K562 (cell line): ENCODE measurements around the gene TMEM214. TPM values are rescaled to one million over a fixed set of nuclear protein-coding genes. Genes with fewer than 3 reads are reported as not detected.

Experiments used
- ATAC-seq: fragments of 200-7000 bp; cut with Tn5 transposase; 3 replicates; pipeline ENCODE4 v1.9.1; 2020; ENCODE audit warnings: moderate library complexity
- BruUV-seq: library from RNA; stranded (reverse); fragments of 400-500 nt; replicated peaks from 2 replicates; lab custom pipeline; 2021; lab: Mats Ljungman, UMichigan
- CTCF ChIA-PET: fragments of 300-600 bp; formaldehyde crosslinking; extraction: SDS; loops from one replicate; lab custom pipeline; 2021; ENCODE audit warnings: low intra/inter-chr PET ratio; lab: Yijun Ruan, JAX
- POLR2A ChIA-PET: fragments of 300-600, 350-650 bp; sonication (Branson Sonifier 250); formaldehyde crosslinking; extraction: SDS; loops from one replicate; lab custom pipeline; 2021; ENCODE audit warnings: antibody characterized with exemption, inconsistent platforms; lab: Yijun Ruan, JAX
- DNase-seq, 4 experiments: peaks; one replicate each; pipeline versions ENCODE4 v3.0.0 to v3.0.0-alpha.2; 2011 to 2018; ENCODE audit warnings: low spot score in 3 of 4, mixed read lengths in 3 of 4; ENCODE audit errors: extremely low read depth in 1 of 4
- FAIRE-seq: peaks from 2 replicates; lab custom pipeline; 2011; peaks lifted over from hg19 to GRCh38; lab: Jason Lieb, UNC
- H2AFZ ChIP-seq: 2 replicates; pipeline ENCODE4 v1.6.0; 2011; ENCODE audit warnings: low read depth, low read length, control low read depth, inconsistent platforms
- H3K27ac ChIP-seq: fragments of 200-600 bp; 3 replicates; pipeline ENCODE4 v1.8.0; 2011; ENCODE audit warnings: low read depth, mild to moderate bottlenecking, control low read depth, inconsistent platforms, low read length, moderate library complexity, mixed read lengths; ENCODE audit errors: extremely low read depth
- H3K27me3 ChIP-seq, 2 experiments: fragments of 300-600 bp in 1 of 2; 2 replicates in 1 of 2; 3 replicates in 1 of 2; pipeline versions ENCODE4 v1.6.0 to v1.8.0; 2011; ENCODE audit warnings: inconsistent platforms in 2 of 2, low read length in 2 of 2, mild to moderate bottlenecking in 1 of 2, mixed read lengths in 1 of 2, moderate library complexity in 1 of 2; ENCODE audit not compliant: control insufficient read depth in 2 of 2, insufficient read depth in 2 of 2
- H3K36me3 ChIP-seq: fragments of 300-600 bp; 3 replicates; pipeline ENCODE4 v1.8.0; 2011; ENCODE audit warnings: mild to moderate bottlenecking, low read length, inconsistent platforms; ENCODE audit not compliant: control insufficient read depth, insufficient read depth
- H3K4me1 ChIP-seq, 2 experiments: fragments of 200-600 bp in 1 of 2; replicated peaks in 1 of 2; 2 replicates in 1 of 2; 3 replicates in 1 of 2; pipeline versions ENCODE4 v1.5.1 to v1.8.0; 2011; ENCODE audit warnings: inconsistent platforms in 2 of 2, low read length in 2 of 2, mild to moderate bottlenecking in 1 of 2, mixed read lengths in 1 of 2, moderate library complexity in 1 of 2; ENCODE audit not compliant: control insufficient read depth in 2 of 2, insufficient read depth in 2 of 2
- H3K4me2 ChIP-seq: 2 replicates; pipeline ENCODE4 v1.6.1; 2011; ENCODE audit warnings: low read length, control low read depth, inconsistent platforms, mixed read lengths; ENCODE audit not compliant: insufficient read depth
- H3K4me3 ChIP-seq: fragments of 200-600 bp; sonication (generic), shearing (Covaris generic); 2 replicates; pipeline ENCODE4 v1.5.1; 2016; ENCODE audit warnings: control low read depth, inconsistent platforms
- H3K79me2 ChIP-seq: fragments of 200-600 bp; 3 replicates; pipeline ENCODE4 v1.8.0; 2011; ENCODE audit warnings: low read length, inconsistent platforms; ENCODE audit not compliant: control insufficient read depth, insufficient read depth
- H3K9ac ChIP-seq, 2 experiments: 2 replicates each; pipeline versions ENCODE4 v1.6.0 to v1.6.1; 2011; ENCODE audit warnings: low read depth in 2 of 2, low read length in 2 of 2, control low read depth in 1 of 2, inconsistent platforms in 1 of 2, mild to moderate bottlenecking in 1 of 2, mixed read lengths in 1 of 2; ENCODE audit not compliant: insufficient read depth in 1 of 2
- H3K9me1 ChIP-seq: one replicate; pipeline ENCODE4 v1.6.0; 2011; ENCODE audit warnings: inconsistent platforms, mild to moderate bottlenecking, low read length, moderate library complexity; ENCODE audit not compliant: control insufficient read depth, insufficient read depth
- H3K9me3 ChIP-seq: replicated peaks from 2 replicates; pipeline ENCODE4 v1.5.1; 2011; ENCODE audit warnings: low read depth, low read length, inconsistent platforms; ENCODE audit not compliant: control insufficient read depth, insufficient read depth
- H4K20me1 ChIP-seq: replicated peaks from 2 replicates; pipeline ENCODE4 v1.6.1; 2011; ENCODE audit warnings: low read length, inconsistent platforms, mixed read lengths; ENCODE audit not compliant: control insufficient read depth, insufficient read depth
- NFE2 ChIP-seq: IDR thresholded peaks from 2 replicates; pipeline ENCODE4 v1.6.1; 2014; ENCODE audit warnings: antibody characterized with exemption, low read depth
- PCBP1 ChIP-seq: fragments of 200-400 bp; formaldehyde crosslinking; IDR thresholded peaks from 2 replicates; pipeline ENCODE4 v1.6.1; 2018; ENCODE audit warnings: mild to moderate bottlenecking, low read depth, low read length; ENCODE audit not compliant: poor library complexity, severe bottlenecking
- RBM22 ChIP-seq: fragments of 200-400 bp; formaldehyde crosslinking; IDR thresholded peaks from 2 replicates; pipeline ENCODE4 v1.6.1; 2018; ENCODE audit warnings: low read length, low read depth; ENCODE audit not compliant: poor library complexity, severe bottlenecking
- SMAD2 ChIP-seq: fragments of 150-350 bp; IDR thresholded peaks from 2 replicates; pipeline ENCODE4 v1.6.1; 2014; ENCODE audit warnings: low read depth, mild to moderate bottlenecking, low read length
- WGBS: fragments of 100-300 bp; shearing (Covaris generic); methylation state at CpG from one replicate; pipeline ENCODE4 v1.1.6; 2016; ENCODE audit warnings: low coverage, mixed read lengths; ENCODE audit not compliant: insufficient coverage; ENCODE audit errors: missing lambda C conversion rate; 5-methylcytosine and 5-hydroxymethylcytosine counted together
- in situ Hi-C: fragments of 300-500 bp; cut with MboI; formaldehyde crosslinking; loops from 4 replicates; pipeline ENCODE4 v1.15.0; 2018; ENCODE audit warnings: inconsistent platforms, mixed read lengths
- intact Hi-C: fragments of 100-400 bp; cut with micrococcal nuclease; formaldehyde crosslinking; loops from 2 replicates; pipeline ENCODE4 v1.14.2; 2022
- polyA plus RNA-seq, 8 experiments: library from polyadenylated mRNA; depleted of rRNA in 4 of 8; stranded (reverse) in 5 of 8; unstranded in 3 of 8; fragments of >200 nt; fragmentation: Nextera tagmentation in 2 of 8; fragmentation: Illumina TruSeq in 1 of 8; extraction: Ambion mirVana in 2 of 8; extraction: Trizol in 1 of 8; gene quantifications; 2 replicates each; pipeline versions ENCODE4 v1.2.1 to v1.2.3, GENCODE V29; 2011 to 2014; ENCODE audit warnings: inconsistent platforms in 1 of 8, missing spikeins in 1 of 8
- total RNA-seq, 7 experiments: library from RNA; depleted of rRNA in 6 of 7; stranded (reverse); fragments of >200 nt in 6 of 7; fragmentation: Illumina TruSeq in 2 of 7; extraction: Trizol in 2 of 7; gene quantifications; 2 replicates each; pipeline versions ENCODE4 v1.2.1 to v1.2.3, GENCODE V29; 2011 to 2021; ENCODE audit warnings: low replicate concordance in 1 of 7

Gene TMEM214
- total and polyA plus RNA-seq, 9 of the 15 experiments (the other 6 are each of a cell fraction or from before 2014, with no cell fraction given): 11.4 to 81.4 (median 44.1) TPM

GRCh38 chr2:27049422-27050280 is 16.9 kb downstream of the TMEM214 start:
- POLR2A ChIA-PET: interaction anchor here (0.6 to 3.4 kb wide), 11 partner anchors 10 to 518 kb away, joined by 3 to 24 read pairs (median 4); partner anchors contain the start of genes OST4 and TMEM214
- H2AFZ ChIP-seq: no peak overlapping the region
- no peaks in the 10 kb centered on the region for H3K9me3 ChIP-seq
- H3K9ac ChIP-seq: no peak overlapping the region
- intact Hi-C loops (loop anchor here (2.0 kb wide), 2 partner anchors 17 to 31 kb away; partner anchors contain the start of gene TMEM214), in situ Hi-C loops (no loop called here)
- WGBS: 92% methylated on average over 15 of the region's 52 CpGs
- no peak for ATAC-seq
- H3K9me1 ChIP-seq: no peaks in the 10 kb centered on the region
- 0 out of 3 replicates have a peak, but pooled peaks cover 5% of the 10 kb centered on the region for H3K79me2 ChIP-seq
- no peaks in the 10 kb centered on the region for H3K27me3 ChIP-seq
- FAIRE-seq: no peak
- TF ChIP-seq RBM22 (peak; percentile 76), PCBP1 (peak; percentile 33), SMAD2 (no peak), NFE2 (no peak)
- H4K20me1 ChIP-seq: no peaks in the 10 kb centered on the region; the same call in 1 of the 2 replicates
- DNase-seq: no peak
- H3K27ac ChIP-seq: no peak overlapping the region
- BruUV-seq: no TSS peak
- H3K4me3 ChIP-seq: no peak overlapping the region
- CTCF ChIA-PET: no interaction called here
- peaks cover 12 to 22% of the 10 kb centered on the region in 2 experiments; a peak in 3 of 5 replicates for H3K4me1 ChIP-seq
- no peak overlapping the region for H3K4me2 ChIP-seq
- peaks cover 22% of the 10 kb centered on the region; the same call in 2 of the 3 replicates for H3K36me3 ChIP-seq
